Effector memory CD4-positive, alpha-beta T cell (primary cell): ENCODE data around the gene FOXP1.

Source experiments
- DNase-seq, 3 donors: peaks; one replicate each; pipeline ENCODE4 v3.0.0-alpha.2; 2020
- H3K27ac ChIP-seq: 2 replicates; pipeline ENCODE4 v1.7.0; 2013; ENCODE audit warnings: mild to moderate bottlenecking, low read length, moderate library complexity; ENCODE audit not compliant: insufficient read depth, poor library complexity, severe bottlenecking
- H3K27me3 ChIP-seq: replicated peaks from 2 replicates; pipeline ENCODE4 v1.7.0; 2013; ENCODE audit warnings: mild to moderate bottlenecking, low read length; ENCODE audit not compliant: insufficient read depth, control insufficient read depth, poor library complexity, severe bottlenecking
- H3K36me3 ChIP-seq: 2 replicates; pipeline ENCODE4 v1.7.0; 2013; ENCODE audit warnings: mild to moderate bottlenecking, low read length, moderate library complexity; ENCODE audit not compliant: control insufficient read depth, insufficient read depth
- H3K4me1 ChIP-seq: 2 replicates; pipeline ENCODE4 v1.7.0; 2013; ENCODE audit warnings: low read length, mild to moderate bottlenecking; ENCODE audit not compliant: control insufficient read depth, insufficient read depth, poor library complexity, severe bottlenecking
- H3K4me3 ChIP-seq: 2 replicates; pipeline ENCODE4 v1.7.0; 2013; ENCODE audit warnings: low read length, low read depth, mild to moderate bottlenecking; ENCODE audit not compliant: insufficient read depth, poor library complexity, severe bottlenecking
- H3K9me3 ChIP-seq: 2 replicates; pipeline ENCODE4 v1.7.0; 2013; ENCODE audit warnings: mild to moderate bottlenecking, low read length, moderate library complexity; ENCODE audit not compliant: control insufficient read depth

Gene FOXP1

GRCh38 chr3:71568207-71568606, 15.3 kb downstream of the FOXP1 start:
- DNase-seq = no peak
- H3K27ac ChIP-seq = no peak overlapping the region
- H3K4me3 ChIP-seq = no peak overlapping the region
- H3K9me3 ChIP-seq = no peaks in the 10 kb centered on the region
- H3K4me1 ChIP-seq = no peaks in the 10 kb centered on the region
- no peaks in the 10 kb centered on the region for H3K36me3 ChIP-seq
- no peaks in the 10 kb centered on the region for H3K27me3 ChIP-seq

GRCh38 chr3:71566776-71567175, 16.8 kb downstream of the FOXP1 start:
- DNase-seq = no peak
- Histone ChIP-seq H3K9me3 (no peaks in the 10 kb centered on the region), H3K36me3 (no peaks in the 10 kb centered on the region), H3K4me1 (no peaks in the 10 kb centered on the region), H3K4me3 (no peak overlapping the region), H3K27ac (no peak overlapping the region), H3K27me3 (no peaks in the 10 kb centered on the region)

GRCh38 chr3:71565976-71566375, 17.6 kb downstream of the FOXP1 start:
- no peaks in the 10 kb centered on the region for H3K4me1 ChIP-seq
- no peaks in the 10 kb centered on the region for H3K9me3 ChIP-seq
- H3K4me3 ChIP-seq = no peak overlapping the region
- no peaks in the 10 kb centered on the region for H3K27me3 ChIP-seq
- H3K27ac ChIP-seq = no peak overlapping the region
- no peak for DNase-seq
- no peaks in the 10 kb centered on the region for H3K36me3 ChIP-seq

GRCh38 chr3:71565316-71565715, 18.2 kb downstream of the FOXP1 start:
- Histone ChIP-seq H3K4me3 (no peak overlapping the region), H3K9me3 (no peaks in the 10 kb centered on the region), H3K36me3 (no peaks in the 10 kb centered on the region), H3K27me3 (no peaks in the 10 kb centered on the region), H3K27ac (no peak overlapping the region), H3K4me1 (no peaks in the 10 kb centered on the region)
- no peak for DNase-seq

GRCh38 chr3:71564361-71564760, 19.2 kb downstream of the FOXP1 start:
- Histone ChIP-seq H3K9me3 (no peaks in the 10 kb centered on the region), H3K36me3 (no peaks in the 10 kb centered on the region), H3K4me1 (no peaks in the 10 kb centered on the region), H3K27ac (no peak overlapping the region), H3K27me3 (no peaks in the 10 kb centered on the region), H3K4me3 (no peak overlapping the region)
- no peak for DNase-seq

- Histone ChIP-seq H3K4me1 (no peaks in the 10 kb centered on the region), H3K27ac (no peak overlapping the region)
Measured at GRCh38 chr3:71563827-71564226, 19.7 kb downstream of the FOXP1 start.

GRCh38 chr3:71562938-71563337, 20.6 kb downstream of the FOXP1 start:
- no peaks in the 10 kb centered on the region for H3K9me3 ChIP-seq
- H3K27me3 ChIP-seq = no peaks in the 10 kb centered on the region
- H3K27ac ChIP-seq = no peak overlapping the region
- no peak for DNase-seq
- H3K4me3 ChIP-seq = no peak overlapping the region
- H3K4me1 ChIP-seq = no peaks in the 10 kb centered on the region
- no peaks in the 10 kb centered on the region for H3K36me3 ChIP-seq

More at GRCh38 chr3:71563827-71564226, 19.7 kb downstream of the FOXP1 start:
- DNase-seq = no peak
- H3K9me3 ChIP-seq = no peaks in the 10 kb centered on the region
- H3K4me3 ChIP-seq = no peak overlapping the region
- no peaks in the 10 kb centered on the region for H3K36me3 ChIP-seq
- no peaks in the 10 kb centered on the region for H3K27me3 ChIP-seq

GRCh38 chr3:71560665-71561064, 22.9 kb downstream of the FOXP1 start:
- Histone ChIP-seq H3K27me3 (no peaks in the 10 kb centered on the region), H3K36me3 (no peaks in the 10 kb centered on the region), H3K27ac (no peak overlapping the region), H3K9me3 (no peaks in the 10 kb centered on the region), H3K4me3 (no peak overlapping the region), H3K4me1 (no peaks in the 10 kb centered on the region)
- DNase-seq = no peak

GRCh38 chr3:71559578-71560162, 23.9 kb downstream of the FOXP1 start:
- no peak for DNase-seq
- Histone ChIP-seq H3K36me3 (no peaks in the 10 kb centered on the region), H3K9me3 (no peaks in the 10 kb centered on the region), H3K4me1 (no peaks in the 10 kb centered on the region), H3K4me3 (no peak overlapping the region), H3K27ac (no peak overlapping the region), H3K27me3 (no peaks in the 10 kb centered on the region)

GRCh38 chr3:71559021-71559420, 24.5 kb downstream of the FOXP1 start:
- H3K36me3 ChIP-seq = no peaks in the 10 kb centered on the region
- no peak overlapping the region for H3K27ac ChIP-seq
- no peak for DNase-seq

More at GRCh38 chr3:71559021-71559420, 24.5 kb downstream of the FOXP1 start:
- H3K4me1 ChIP-seq = no peaks in the 10 kb centered on the region
- no peak overlapping the region for H3K4me3 ChIP-seq
- H3K27me3 ChIP-seq = no peaks in the 10 kb centered on the region
- no peaks in the 10 kb centered on the region for H3K9me3 ChIP-seq
